GM20000 (cell line): ENCODE results near the gene RNLS.

Experiments
- DNase-seq: peaks from one replicate; pipeline ENCODE4 v3.0.0; 2012; ENCODE audit warnings: low spot score
- TF ChIP-seq, protein P1 (sequence below): IDR thresholded peaks from 2 replicates; pipeline ENCODE4 v1.5.1; 2012; ENCODE audit warnings: mild to moderate bottlenecking, control low read depth; ENCODE audit errors: extremely low read depth, missing control alignments

Gene RNLS

DNA sequence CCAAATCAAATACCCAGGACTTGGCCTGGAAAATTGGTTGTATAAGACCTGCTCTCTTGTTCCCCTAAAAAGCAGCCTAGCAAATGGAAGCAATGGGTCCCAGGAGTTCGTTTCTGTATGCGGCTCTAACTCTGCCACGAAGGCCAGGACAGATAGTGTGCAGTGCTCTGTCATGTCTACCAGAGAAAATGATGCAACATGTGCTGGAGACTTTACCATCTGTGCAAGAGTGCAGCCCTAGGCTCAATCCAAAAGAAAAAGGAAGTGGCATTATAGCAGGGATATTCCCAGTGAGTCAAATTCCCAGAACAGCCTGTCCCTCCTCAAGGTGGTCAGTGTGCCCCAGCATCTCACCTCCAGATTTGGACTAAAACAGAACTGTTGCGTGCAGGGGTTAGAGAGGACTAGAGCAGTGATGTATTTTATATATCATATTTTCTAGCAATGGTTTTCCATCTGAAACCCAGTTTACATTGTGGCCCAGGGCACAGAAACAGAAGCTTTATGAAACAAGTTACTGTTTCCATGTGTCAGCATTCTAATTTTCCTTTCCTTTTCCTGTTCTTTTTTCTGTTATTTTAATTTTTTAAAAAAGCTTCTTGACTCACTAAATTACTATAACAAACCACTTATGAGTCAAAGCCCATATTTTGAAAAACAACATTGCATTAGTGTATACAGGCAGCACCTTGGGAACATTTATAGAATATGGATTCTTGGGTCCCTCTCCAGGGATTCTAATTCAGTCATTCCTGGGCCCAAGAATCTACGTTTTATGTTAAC is 311.2 kb downstream of the RNLS start:
- DNase-seq = no peak
- TF ChIP-seq, protein P1, sequence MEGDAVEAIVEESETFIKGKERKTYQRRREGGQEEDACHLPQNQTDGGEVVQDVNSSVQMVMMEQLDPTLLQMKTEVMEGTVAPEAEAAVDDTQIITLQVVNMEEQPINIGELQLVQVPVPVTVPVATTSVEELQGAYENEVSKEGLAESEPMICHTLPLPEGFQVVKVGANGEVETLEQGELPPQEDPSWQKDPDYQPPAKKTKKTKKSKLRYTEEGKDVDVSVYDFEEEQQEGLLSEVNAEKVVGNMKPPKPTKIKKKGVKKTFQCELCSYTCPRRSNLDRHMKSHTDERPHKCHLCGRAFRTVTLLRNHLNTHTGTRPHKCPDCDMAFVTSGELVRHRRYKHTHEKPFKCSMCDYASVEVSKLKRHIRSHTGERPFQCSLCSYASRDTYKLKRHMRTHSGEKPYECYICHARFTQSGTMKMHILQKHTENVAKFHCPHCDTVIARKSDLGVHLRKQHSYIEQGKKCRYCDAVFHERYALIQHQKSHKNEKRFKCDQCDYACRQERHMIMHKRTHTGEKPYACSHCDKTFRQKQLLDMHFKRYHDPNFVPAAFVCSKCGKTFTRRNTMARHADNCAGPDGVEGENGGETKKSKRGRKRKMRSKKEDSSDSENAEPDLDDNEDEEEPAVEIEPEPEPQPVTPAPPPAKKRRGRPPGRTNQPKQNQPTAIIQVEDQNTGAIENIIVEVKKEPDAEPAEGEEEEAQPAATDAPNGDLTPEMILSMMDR = no peak

GRCh38 chr10:88270871-88271713 is 312.0 kb downstream of the RNLS start:
- TF ChIP-seq, protein P1 = no peak
- peak; percentile 53 for DNase-seq

GRCh38 chr10:88270061-88270808 is 312.9 kb downstream of the RNLS start:
- TF ChIP-seq, protein P1 = no peak

DNA sequence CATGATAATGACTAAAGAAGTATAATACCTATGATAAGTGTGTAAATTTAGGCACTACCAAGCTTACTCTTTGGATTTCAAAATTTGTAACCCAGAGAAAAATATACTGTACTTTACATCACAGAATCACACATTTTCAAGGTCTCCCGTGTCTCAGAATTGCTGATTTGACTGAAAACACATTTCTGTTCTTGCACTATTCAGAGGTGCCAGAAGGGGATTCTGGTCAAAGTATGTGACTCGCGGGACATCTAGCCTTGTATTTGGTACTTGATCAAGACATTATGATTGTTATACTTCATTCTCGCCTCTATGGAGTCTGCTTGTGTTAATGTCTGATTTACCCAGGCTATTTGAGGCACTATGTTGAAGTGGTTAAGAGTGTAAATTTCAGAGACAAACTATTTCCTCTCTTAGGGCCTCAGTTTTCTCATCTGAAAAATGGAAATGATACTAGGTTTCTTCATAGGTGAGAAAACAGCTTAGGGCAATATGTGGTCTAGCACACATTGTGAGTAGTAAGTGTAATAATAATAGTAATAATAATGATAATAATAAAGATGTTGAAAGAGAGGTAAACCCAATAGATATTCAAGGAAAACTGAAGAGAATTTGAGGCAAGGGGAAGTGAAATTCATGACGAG is 320.4 kb downstream of the RNLS start:
- no peak for DNase-seq
- TF ChIP-seq, protein P1 = no peak

More at GRCh38 chr10:88270061-88270808, 312.9 kb downstream of the RNLS start:
- DNase-seq = no peak

DNA sequence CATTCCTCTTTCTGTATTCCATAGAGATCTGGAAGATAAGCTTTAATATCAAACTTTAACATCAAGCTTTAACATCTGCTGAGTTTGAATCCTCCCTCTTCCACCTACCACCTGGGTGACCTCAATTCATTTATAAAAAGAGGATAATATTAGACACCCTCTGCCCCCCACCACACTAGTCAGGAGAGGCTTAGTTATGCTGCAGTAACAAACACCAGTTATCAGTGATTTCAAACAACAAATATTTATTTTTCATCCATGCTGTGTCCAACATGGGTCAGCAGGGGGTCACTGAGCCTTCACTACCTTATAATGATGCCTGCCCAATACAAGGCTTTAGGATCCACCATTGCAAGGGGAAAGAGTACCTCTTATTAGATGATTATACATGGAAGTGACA is 322.0 kb downstream of the RNLS start:
- no peak for DNase-seq
- TF ChIP-seq, protein P1 = no peak

DNA sequence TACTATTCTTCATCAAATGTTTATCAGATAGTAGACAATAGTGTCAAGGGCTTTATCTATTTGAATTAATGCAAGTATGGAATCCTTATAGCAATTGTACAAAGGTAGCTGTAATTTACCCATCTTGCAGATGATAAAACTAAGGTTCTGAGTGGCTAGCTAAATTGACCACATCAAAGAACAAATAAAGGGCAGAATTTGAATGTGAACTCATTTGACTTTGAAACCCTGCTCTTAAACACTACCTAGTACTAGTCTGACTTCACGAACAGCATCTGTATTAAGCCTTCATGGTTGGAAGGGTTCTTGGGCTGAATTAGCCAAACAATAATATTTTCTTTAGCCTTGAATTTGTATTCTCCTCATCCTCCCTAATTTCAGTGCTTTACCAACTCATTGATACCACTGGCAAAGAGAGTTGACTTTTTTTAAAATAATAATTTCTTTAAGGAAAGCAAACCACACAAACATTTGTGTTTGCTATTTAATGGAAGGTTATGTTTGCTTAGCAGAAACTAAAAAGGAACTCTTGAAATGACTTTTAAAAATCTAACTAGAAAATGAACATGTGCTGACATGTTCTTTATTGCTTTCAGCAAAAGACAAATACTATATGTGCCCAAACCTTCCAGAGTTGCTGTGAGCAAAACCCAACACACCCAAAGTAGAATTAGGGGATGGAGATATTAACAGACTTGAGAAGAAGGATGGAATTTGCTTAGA is 322.6 kb downstream of the RNLS start:
- DNase-seq = no peak
- TF ChIP-seq, protein P1 = no peak
